Skeletal muscle tissue (tissue), 4 donors: ENCODE data around the gene SCUBE3. TPM values are rescaled to one million over a fixed set of nuclear protein-coding genes. Genes with fewer than 3 reads are reported as not detected.

ENCODE experiments used
- H3K27ac ChIP-seq: one replicate; pipeline ENCODE4 v1.7.0; 2013; ENCODE audit warnings: mild to moderate bottlenecking, low read depth, low read length, inconsistent platforms
- H3K27me3 ChIP-seq, 3 donors: one replicate each; pipeline ENCODE4 v1.7.0; 2013; ENCODE audit warnings: low read length in 3 of 3; ENCODE audit not compliant: control insufficient read depth in 3 of 3, insufficient read depth in 3 of 3
- H3K36me3 ChIP-seq, 3 donors: one replicate each; pipeline ENCODE4 v1.7.0; 2013; ENCODE audit warnings: low read length in 3 of 3; ENCODE audit not compliant: control insufficient read depth in 3 of 3, insufficient read depth in 3 of 3
- H3K4me1 ChIP-seq, 3 donors: one replicate each; pipeline ENCODE4 v1.7.0; 2013; ENCODE audit warnings: low read length in 3 of 3, mild to moderate bottlenecking in 3 of 3; ENCODE audit not compliant: control insufficient read depth in 3 of 3, insufficient read depth in 3 of 3
- H3K4me3 ChIP-seq, 3 donors: one replicate each; pipeline ENCODE4 v1.7.0; 2013; ENCODE audit warnings: low read length in 3 of 3
- H3K9ac ChIP-seq, 3 donors: one replicate each; pipeline ENCODE4 v1.7.0; 2013; ENCODE audit warnings: low read length in 3 of 3, mild to moderate bottlenecking in 3 of 3, moderate library complexity in 2 of 3, low read depth in 1 of 3
- H3K9me3 ChIP-seq, 3 donors: one replicate each; pipeline ENCODE4 v1.7.0; 2013; ENCODE audit warnings: low read length in 3 of 3; ENCODE audit not compliant: control insufficient read depth in 3 of 3
- total RNA-seq: library from RNA; depleted of rRNA; stranded (reverse); fragments of >200 nt; gene quantifications from one replicate; pipeline ENCODE4 v1.2.3, GENCODE V29; 2014
- donor health status: Osteomylitis.

SCUBE3 gene
- 0.52 TPM for total RNA-seq

GRCh38 chr6:35213824-35214756 lies at the start of gene SCUBE3:
Gene SCUBE3, plus strand, starts transcription at chr6:35213956. Its CDS starts 463 bp downstream, at chr6:35214419.
- Histone ChIP-seq H3K4me3 (peak within 1 kb of the TSS; percentile 54 to 67 (median 65)), H3K36me3 (no peaks in the 10 kb centered on the region), H3K27ac (no peak within 1 kb of the TSS), H3K27me3 (peaks cover 43 to 80% (median 70%) of the 10 kb centered on the region in 3 donors), H3K9me3 (no peaks in the 10 kb centered on the region), H3K4me1 (peaks cover 4 to 34% (median 14%) of the 10 kb centered on the region in 3 donors), H3K9ac (peak within 1 kb of the TSS in 1 of 3 donors; percentile 45)

- Histone ChIP-seq H3K4me1 (peaks cover 0 to 9% (median 7%) of the 10 kb centered on the region in 3 donors), H3K27me3 (peaks cover 0 to 4% (median 0%) of the 10 kb centered on the region in 3 donors), H3K9me3 (no peaks in the 10 kb centered on the region), H3K4me3 (no peak overlapping the region), H3K9ac (no peak overlapping the region), H3K27ac (no peak overlapping the region), H3K36me3 (no peaks in the 10 kb centered on the region)
These were observed 49.5 kb upstream of the SCUBE3 start for GRCh38 chr6:35164277-35164676.

- H3K4me1 ChIP-seq = peaks cover 0 to 9% (median 7%) of the 10 kb centered on the region in 3 donors
- H3K27me3 ChIP-seq = peaks cover 0 to 4% (median 0%) of the 10 kb centered on the region in 3 donors
- H3K27ac ChIP-seq = no peak overlapping the region
- no peaks in the 10 kb centered on the region for H3K36me3 ChIP-seq
- no peaks in the 10 kb centered on the region for H3K9me3 ChIP-seq
- H3K4me3 ChIP-seq = no peak overlapping the region
- no peak overlapping the region for H3K9ac ChIP-seq
These were observed 48.9 kb upstream of the SCUBE3 start for GRCh38 chr6:35164868-35165267.

- no peak overlapping the region for H3K9ac ChIP-seq
- no peaks in the 10 kb centered on the region for H3K36me3 ChIP-seq
- H3K4me1 ChIP-seq = peaks cover 0 to 7% (median 5%) of the 10 kb centered on the region in 3 donors
- no peaks in the 10 kb centered on the region for H3K9me3 ChIP-seq
- no peak overlapping the region for H3K4me3 ChIP-seq
- H3K27me3 ChIP-seq = peaks cover 0 to 4% (median 1%) of the 10 kb centered on the region in 3 donors
- H3K27ac ChIP-seq = no peak overlapping the region
These were observed 48.1 kb upstream of the SCUBE3 start for GRCh38 chr6:35165630-35166071.

- Histone ChIP-seq H3K27ac (no peak overlapping the region), H3K27me3 (peaks cover 0 to 5% (median 4%) of the 10 kb centered on the region in 3 donors), H3K4me1 (peaks cover 0 to 7% (median 5%) of the 10 kb centered on the region in 3 donors), H3K9ac (no peak overlapping the region), H3K36me3 (no peaks in the 10 kb centered on the region), H3K4me3 (no peak overlapping the region), H3K9me3 (no peaks in the 10 kb centered on the region)
These were observed 47.6 kb upstream of the SCUBE3 start for GRCh38 chr6:35166116-35166515.

- Histone ChIP-seq H3K4me1 (peaks cover 0 to 7% (median 5%) of the 10 kb centered on the region in 3 donors), H3K27ac (no peak overlapping the region), H3K9me3 (no peaks in the 10 kb centered on the region), H3K36me3 (no peaks in the 10 kb centered on the region), H3K4me3 (no peak overlapping the region), H3K27me3 (peaks cover 0 to 5% (median 4%) of the 10 kb centered on the region in 3 donors), H3K9ac (no peak overlapping the region)
These were observed 47.2 kb upstream of the SCUBE3 start for GRCh38 chr6:35166520-35166919.

- no peak overlapping the region for H3K27ac ChIP-seq
- H3K9ac ChIP-seq = no peak overlapping the region
- no peaks in the 10 kb centered on the region for H3K36me3 ChIP-seq
- peaks cover 0 to 5% (median 4%) of the 10 kb centered on the region in 3 donors for H3K27me3 ChIP-seq
- no peak overlapping the region for H3K4me3 ChIP-seq
- H3K9me3 ChIP-seq = no peaks in the 10 kb centered on the region
- H3K4me1 ChIP-seq = peaks cover 0 to 5% (median 2%) of the 10 kb centered on the region in 3 donors
These were observed 46.3 kb upstream of the SCUBE3 start for GRCh38 chr6:35167505-35167904.

DNA sequence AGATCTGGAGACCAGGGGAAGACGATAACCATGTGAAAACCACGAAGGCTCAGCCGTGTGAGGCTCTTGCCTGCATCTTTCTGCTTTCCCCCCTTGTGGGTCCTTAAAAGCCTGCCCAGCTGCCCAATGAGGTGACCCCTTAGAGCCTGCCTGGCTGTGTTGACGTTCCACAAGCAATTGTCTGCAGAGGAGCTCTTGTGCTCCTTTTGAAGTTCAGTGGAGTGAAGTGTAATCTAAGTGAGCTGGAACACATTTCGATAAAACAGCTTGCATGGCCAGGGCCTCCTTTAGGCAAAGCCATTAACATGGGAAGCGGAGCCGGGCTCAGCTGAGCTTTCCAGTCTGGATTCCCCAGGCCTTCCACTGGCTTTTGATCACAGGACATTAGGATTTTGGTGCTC lies 45.3 kb upstream of the SCUBE3 start:
- H3K4me3 ChIP-seq = no peak overlapping the region
- H3K9ac ChIP-seq = no peak overlapping the region
- no peaks in the 10 kb centered on the region for H3K36me3 ChIP-seq
- H3K4me1 ChIP-seq = no peaks in the 10 kb centered on the region
- H3K27ac ChIP-seq = no peak overlapping the region
- peaks cover 0 to 5% (median 2%) of the 10 kb centered on the region in 3 donors for H3K27me3 ChIP-seq
- no peaks in the 10 kb centered on the region for H3K9me3 ChIP-seq

DNA sequence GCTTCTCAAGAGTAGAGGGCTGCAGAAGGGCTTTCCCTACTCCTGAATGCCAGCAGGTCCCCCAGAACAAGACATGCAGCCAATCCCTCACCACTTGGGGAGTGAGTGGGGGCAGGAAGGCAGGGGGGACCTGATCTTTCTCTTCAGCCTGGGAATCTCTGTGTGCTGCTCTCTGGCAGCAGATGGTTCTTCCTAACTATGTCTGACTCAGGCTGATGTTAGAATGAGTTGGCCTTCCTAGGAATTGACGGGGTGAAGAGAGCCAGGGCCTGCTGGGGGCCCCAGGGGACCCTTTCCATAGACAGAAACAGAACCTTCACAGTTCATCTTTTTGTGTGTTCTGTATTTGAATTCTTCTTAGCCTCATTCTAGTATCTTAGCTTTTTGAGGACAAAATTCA lies 43.6 kb upstream of the SCUBE3 start:
- Histone ChIP-seq H3K4me3 (no peak overlapping the region), H3K36me3 (no peaks in the 10 kb centered on the region), H3K4me1 (no peaks in the 10 kb centered on the region), H3K9me3 (no peaks in the 10 kb centered on the region), H3K9ac (no peak overlapping the region), H3K27me3 (peaks cover 0 to 5% (median 5%) of the 10 kb centered on the region in 3 donors), H3K27ac (no peak overlapping the region)

- no peak overlapping the region for H3K9ac ChIP-seq
- H3K4me3 ChIP-seq = no peak overlapping the region
- H3K4me1 ChIP-seq = no peaks in the 10 kb centered on the region
- H3K27ac ChIP-seq = no peak overlapping the region
- H3K9me3 ChIP-seq = no peaks in the 10 kb centered on the region
- H3K36me3 ChIP-seq = no peaks in the 10 kb centered on the region
- peaks cover 0 to 5% (median 5%) of the 10 kb centered on the region in 3 donors for H3K27me3 ChIP-seq
These were observed 42.9 kb upstream of the SCUBE3 start for GRCh38 chr6:35170891-35171290.
